H1 (cell line): ENCODE results near the gene KLKB1.

ENCODE experiments used
- EZH2 ChIP-seq: fragments of 200-600 bp; sonication (generic); IDR thresholded peaks from 2 replicates; pipeline ENCODE4 v1.7.1; 2012; ENCODE audit warnings: low read depth, mild to moderate bottlenecking, moderate library complexity, low read length, inconsistent platforms; ENCODE audit not compliant: severe bottlenecking
- POLR2A ChIP-seq, 2 experiments: IDR thresholded peaks; 1 replicate in 1 of 2; 2 replicates in 1 of 2; pipeline ENCODE4 v1.6.1; 2011; ENCODE audit warnings: low read depth in 2 of 2, low read length in 2 of 2, mild to moderate bottlenecking in 2 of 2; ENCODE audit errors: control extremely low read depth in 1 of 2
- SIN3A ChIP-seq, 2 experiments: IDR thresholded peaks in 1 of 2; conservative IDR thresholded peaks in 1 of 2; 2 replicates each; pipeline ENCODE4 v1.6.1; 2011 to 2012; ENCODE audit warnings: low read length in 2 of 2, improper control_type of control experiment in 1 of 2, low read depth in 1 of 2, mild to moderate bottlenecking in 1 of 2
- TCF12 ChIP-seq: IDR thresholded peaks from 2 replicates; pipeline ENCODE4 v1.6.1; 2011; ENCODE audit warnings: low read depth, mild to moderate bottlenecking, low read length

- TF ChIP-seq SIN3A (conservative IDR thresholded peaks at IDR 0.05 in 1 of 2, IDR thresholded peaks at IDR 0.05 in 1 of 2; ENCODE audit: low read depth in 1 of 2, low read length in 2 of 2) (no peak), EZH2 (no peak), POLR2A (IDR thresholded peaks at IDR 0.05; ENCODE audit: control extremely low read depth in 1 of 2, low read depth in 2 of 2, low read length in 2 of 2) (no peak), TCF12 (no peak)
Observed at GRCh38 chr4:186196063-186196462, 31.2 kb upstream of the KLKB1 start.
